KOPT-K1 (cell line): ENCODE measurements around the gene STARD10.
"Not testable (repeated sequence)": the region's sequence is repeated elsewhere in the genome, so short reads cannot be mapped to it uniquely, and the experiment has no call there.

Experiments used
- H3K27ac ChIP-seq: fragments of 200-600 bp; sonication (generic); 2 replicates; pipeline ENCODE4 v1.5.1; 2016; ENCODE audit warnings: antibody characterized with exemption, mild to moderate bottlenecking, low read depth, low read length; ENCODE audit not compliant: poor library complexity, severe bottlenecking
- H3K36me3 ChIP-seq: fragments of 200-600 bp; sonication (generic); 2 replicates; pipeline ENCODE4 v1.5.1; 2017; ENCODE audit warnings: antibody characterized with exemption, mild to moderate bottlenecking, low read length, moderate library complexity; ENCODE audit not compliant: insufficient read depth
- H3K9me3 ChIP-seq: fragments of 200-600 bp; sonication (generic); 2 replicates; pipeline ENCODE4 v1.5.1; 2017; ENCODE audit warnings: antibody characterized with exemption, low read length, mild to moderate bottlenecking; ENCODE audit not compliant: insufficient read depth, poor library complexity, severe bottlenecking

STARD10 gene

GRCh38 chr11:72805216-72805615, 11.4 kb upstream of the STARD10 start:
- H3K27ac ChIP-seq: no peak overlapping the region
- no peaks in the 10 kb centered on the region for H3K9me3 ChIP-seq
- H3K36me3 ChIP-seq: peaks cover 27% of the 10 kb centered on the region

DNA sequence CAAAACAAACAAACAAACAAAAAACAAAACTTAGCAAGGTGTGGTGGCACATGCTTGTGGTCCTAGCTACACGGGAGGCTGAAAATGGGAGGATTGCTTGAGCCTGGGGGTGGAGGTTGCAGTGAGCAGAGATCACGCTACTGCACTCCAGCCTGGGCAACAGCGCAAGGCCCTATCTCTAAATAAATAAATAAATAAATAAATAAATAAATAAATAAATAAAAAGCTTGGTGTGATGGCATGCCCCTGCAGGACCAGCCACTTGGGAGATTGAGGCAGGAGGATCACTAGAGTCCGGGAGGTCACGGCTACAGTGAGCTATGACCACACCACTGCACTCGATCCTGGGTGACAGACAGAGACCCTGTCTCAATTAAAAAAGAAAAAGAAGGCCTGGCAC, 9.0 kb upstream of the STARD10 start:
- Histone ChIP-seq H3K27ac (no peak overlapping the region), H3K9me3 (no peaks in the 10 kb centered on the region), H3K36me3 (0 out of 2 replicates have a peak, but pooled peaks cover 4% of the 10 kb centered on the region)

DNA sequence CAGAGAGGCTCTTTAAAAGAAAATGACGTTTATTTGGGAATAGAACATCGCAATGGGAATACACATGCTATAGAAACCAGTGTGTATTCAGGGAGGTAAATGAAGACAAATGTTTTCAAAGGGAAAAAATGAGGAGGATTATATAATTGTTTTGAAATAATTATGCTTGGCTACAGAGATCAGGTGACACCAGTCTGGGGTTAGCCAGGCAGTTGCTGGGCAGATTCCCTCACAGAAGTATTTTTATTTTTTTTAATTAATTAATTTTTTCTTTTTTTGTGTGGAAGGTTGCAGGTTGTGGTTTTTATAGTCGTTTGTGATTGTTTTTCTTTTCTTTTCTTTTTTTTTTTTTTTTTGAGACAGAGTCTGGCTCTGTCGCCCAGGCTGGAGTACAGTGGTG, 5.6 kb upstream of the STARD10 start:
- Histone ChIP-seq H3K27ac (no peak overlapping the region), H3K9me3 (no peaks in the 10 kb centered on the region), H3K36me3 (no peaks in the 10 kb centered on the region)

DNA sequence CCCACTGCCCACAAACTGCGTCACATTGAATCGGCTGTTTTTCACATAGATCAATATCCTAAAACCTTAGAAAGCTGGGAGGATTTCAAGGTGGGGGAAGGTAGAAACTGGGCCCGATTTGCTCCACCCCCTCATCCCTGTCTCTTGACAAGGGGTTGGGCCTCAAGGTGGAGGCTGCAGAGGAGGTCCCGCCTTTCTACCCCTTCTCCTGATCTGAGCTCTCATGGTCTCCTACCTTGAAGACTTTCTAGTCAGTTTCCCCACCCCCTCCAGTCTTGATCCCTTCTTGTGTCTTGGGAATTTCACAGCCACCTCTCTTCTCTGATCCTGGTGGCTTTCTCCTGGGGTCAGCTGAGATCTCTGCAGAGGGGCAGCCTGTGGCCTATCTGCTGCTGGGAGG, 4.5 kb upstream of the STARD10 start:
- H3K9me3 ChIP-seq: no peaks in the 10 kb centered on the region
- no peaks in the 10 kb centered on the region for H3K36me3 ChIP-seq
- H3K27ac ChIP-seq: no peak overlapping the region

GRCh38 chr11:72793076-72793424, 797 bp downstream of the STARD10 start:
- H3K27ac ChIP-seq: peak overlapping the region; percentile 69
- H3K36me3 ChIP-seq: no peaks in the 10 kb centered on the region
- no peaks in the 10 kb centered on the region for H3K9me3 ChIP-seq

DNA sequence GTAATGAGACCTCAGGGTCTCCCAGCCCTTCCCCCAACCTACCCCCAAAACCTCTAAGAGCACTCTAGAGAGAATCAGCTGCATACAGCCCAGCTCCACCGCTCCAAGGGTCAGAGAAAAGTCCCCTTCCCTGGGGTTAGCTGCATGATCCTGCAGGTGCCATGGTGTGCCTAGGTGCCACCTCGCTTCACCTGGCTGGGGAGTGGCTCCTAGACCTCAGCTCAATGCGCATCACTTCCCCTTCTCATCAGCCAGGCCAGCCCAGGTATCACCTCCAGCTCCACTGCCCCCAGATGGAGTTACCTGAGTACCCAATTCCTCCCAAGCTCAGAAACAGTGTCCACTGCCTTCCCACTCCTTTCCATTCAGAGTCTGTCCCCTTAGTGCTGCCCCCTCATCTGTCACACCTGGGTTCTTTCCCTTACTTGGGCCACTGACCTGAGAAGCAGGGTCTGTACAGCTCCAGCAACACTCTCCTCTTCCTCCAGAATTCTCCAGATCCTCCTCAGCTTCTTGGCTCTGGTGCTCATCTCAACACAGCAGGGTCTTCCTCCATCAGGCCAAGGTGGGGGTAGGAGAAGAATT, 1.3 kb downstream of the STARD10 start:
- Histone ChIP-seq H3K27ac (peak overlapping the region; percentile 69), H3K9me3 (no peaks in the 10 kb centered on the region), H3K36me3 (no peaks in the 10 kb centered on the region)

- H3K9me3 ChIP-seq, H3K36me3 ChIP-seq, H3K27ac ChIP-seq: not testable (repeated sequence)
These were observed 2.6 kb downstream of the STARD10 start for GRCh38 chr11:72791228-72791627.

GRCh38 chr11:72789493-72790131, 4.2 kb downstream of the STARD10 start:
- Histone ChIP-seq H3K27ac (no peak overlapping the region), H3K9me3 (no peaks in the 10 kb centered on the region), H3K36me3 (no peaks in the 10 kb centered on the region)

DNA sequence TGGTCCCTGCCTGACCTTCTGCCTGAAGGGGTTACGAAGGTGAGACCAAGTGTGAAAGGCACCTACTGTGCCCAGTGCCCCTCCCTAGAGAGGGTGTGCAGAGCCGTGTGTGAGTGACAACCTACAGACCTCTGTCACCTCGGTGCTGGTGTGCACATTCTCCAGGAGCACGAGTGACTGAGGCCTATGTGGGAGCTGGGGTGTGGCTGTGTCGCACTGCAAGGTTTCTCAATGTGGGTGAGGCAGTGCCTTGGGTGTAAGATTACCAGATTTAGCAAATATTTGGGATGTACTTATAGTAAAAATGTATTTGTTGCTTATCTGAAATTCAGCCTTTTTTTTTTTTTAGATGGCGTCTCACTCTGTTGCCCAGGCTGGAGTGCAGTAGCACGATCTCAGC, 5.6 kb downstream of the STARD10 start:
- Histone ChIP-seq H3K9me3 (no peaks in the 10 kb centered on the region), H3K36me3 (no peaks in the 10 kb centered on the region), H3K27ac (no peak overlapping the region)

GRCh38 chr11:72787216-72788104, 6.4 kb downstream of the STARD10 start:
- H3K27ac ChIP-seq: no peak overlapping the region
- H3K36me3 ChIP-seq: no peaks in the 10 kb centered on the region
- H3K9me3 ChIP-seq: no peaks in the 10 kb centered on the region

- no peaks in the 10 kb centered on the region for H3K36me3 ChIP-seq
- H3K27ac ChIP-seq: no peak overlapping the region
- no peaks in the 10 kb centered on the region for H3K9me3 ChIP-seq
These were observed 7.3 kb downstream of the STARD10 start for GRCh38 chr11:72786305-72787215.

DNA sequence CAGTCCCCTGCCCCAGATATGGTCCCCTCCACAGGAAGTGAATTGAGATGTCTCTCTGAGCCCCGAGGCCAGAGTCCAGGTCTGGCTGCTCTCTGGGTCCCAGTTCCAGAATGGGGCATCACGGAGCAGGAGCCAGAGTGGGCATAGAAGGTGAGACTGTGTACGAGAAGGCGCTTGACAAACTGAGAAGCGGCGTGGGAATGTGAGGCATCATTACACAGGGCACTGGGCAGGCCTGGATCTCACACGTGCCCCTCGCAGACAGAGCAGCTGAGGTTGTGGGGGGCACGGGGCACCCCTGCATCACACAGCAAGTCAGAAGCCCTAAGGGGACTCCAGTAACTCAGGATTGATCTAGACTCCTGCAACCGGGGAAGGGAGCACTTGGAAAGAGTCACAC, 9.2 kb downstream of the STARD10 start:
- no peak overlapping the region for H3K27ac ChIP-seq
- no peaks in the 10 kb centered on the region for H3K36me3 ChIP-seq
- H3K9me3 ChIP-seq: no peaks in the 10 kb centered on the region

- no peaks in the 10 kb centered on the region for H3K9me3 ChIP-seq
- H3K36me3 ChIP-seq: no peaks in the 10 kb centered on the region
- H3K27ac ChIP-seq: no peak overlapping the region
These were observed 10.5 kb downstream of the STARD10 start for GRCh38 chr11:72783144-72783905.
